CD4-positive, CD25-positive, alpha-beta regulatory T cell (primary cell): ENCODE data around the gene MLKL. TPM values are rescaled to one million over a fixed set of nuclear protein-coding genes. Genes with fewer than 3 reads are reported as not detected.
A peak's percentile ranks its signal among the peaks of the same experiment; 100 is the strongest.

Source experiments
- ATAC-seq, 2 donors: fragments of 150-1000 bp; cut with Tn5 transposase; one replicate each; pipeline ENCODE4 v1.10.0; 2021; ENCODE audit warnings: low read depth in 2 of 2, moderate number of reproducible peaks in 2 of 2, moderate library complexity in 1 of 2
- DNase-seq, 3 donors: peaks; one replicate each; pipeline versions ENCODE4 v3.0.0 to v3.0.0-alpha.2; 2012 to 2022; ENCODE audit warnings: mixed read lengths in 1 of 3
- H3K27ac ChIP-seq: one replicate; pipeline ENCODE4 v1.7.0; 2013; ENCODE audit warnings: mild to moderate bottlenecking, low read length; ENCODE audit not compliant: insufficient read depth, poor library complexity, severe bottlenecking
- H3K27me3 ChIP-seq: one replicate; pipeline ENCODE4 v1.7.0; 2013; ENCODE audit warnings: low read length; ENCODE audit not compliant: control insufficient read depth, insufficient read depth
- H3K36me3 ChIP-seq: one replicate; pipeline ENCODE4 v1.7.0; 2013; ENCODE audit warnings: mild to moderate bottlenecking, low read length, moderate library complexity; ENCODE audit not compliant: control insufficient read depth, insufficient read depth
- H3K4me1 ChIP-seq: 2 replicates; pipeline ENCODE4 v1.7.0; 2013; ENCODE audit warnings: mild to moderate bottlenecking, low read length; ENCODE audit not compliant: insufficient read depth, control insufficient read depth, poor library complexity, severe bottlenecking
- H3K4me3 ChIP-seq: one replicate; pipeline ENCODE4 v1.7.0; 2013; ENCODE audit warnings: low read depth, mild to moderate bottlenecking, low read length, moderate library complexity
- H3K9me3 ChIP-seq, 2 experiments: 1 replicate in 1 of 2; 2 replicates in 1 of 2; pipeline ENCODE4 v1.7.0; 2013; ENCODE audit warnings: low read length in 2 of 2, mild to moderate bottlenecking in 1 of 2, moderate library complexity in 1 of 2; ENCODE audit not compliant: control insufficient read depth in 2 of 2
- H3K27ac Mint-ChIP-seq, 3 donors: one replicate each; pipeline ENCODE4 v1.8.0; 2020 to 2022; ENCODE audit warnings: mild to moderate bottlenecking in 3 of 3, mixed read lengths in 3 of 3, moderate library complexity in 2 of 3
- H3K27me3 Mint-ChIP-seq: one replicate; pipeline ENCODE4 v1.8.0; 2022; ENCODE audit warnings: mild to moderate bottlenecking, mixed read lengths
- H3K36me3 Mint-ChIP-seq: one replicate; pipeline ENCODE4 v1.8.0; 2020; ENCODE audit warnings: mixed read lengths
- H3K4me1 Mint-ChIP-seq, 4 donors: one replicate each; pipeline ENCODE4 v1.8.0; 2020 to 2022; ENCODE audit warnings: mixed read lengths in 4 of 4, mild to moderate bottlenecking in 1 of 4
- H3K4me3 Mint-ChIP-seq, 4 donors: one replicate each; pipeline ENCODE4 v1.8.0; 2020 to 2022; ENCODE audit warnings: mild to moderate bottlenecking in 4 of 4, mixed read lengths in 4 of 4, moderate library complexity in 3 of 4
- H3K9me3 Mint-ChIP-seq, 7 donors: one replicate each; pipeline ENCODE4 v1.8.0; 2020 to 2022; ENCODE audit warnings: mixed read lengths in 7 of 7, mild to moderate bottlenecking in 3 of 7, moderate library complexity in 2 of 7
- polyA plus RNA-seq, 4 donors: library from polyadenylated mRNA; unstranded; fragments of 300-500 nt; fragmentation: Illumina TruSeq; gene quantifications; one replicate each; pipeline ENCODE4 v1.2.3, GENCODE V29; 2021
- total RNA-seq: library from RNA; stranded (reverse); gene quantifications from one replicate; pipeline ENCODE4 v1.2.3, GENCODE V29; 2022

Gene MLKL
- total and polyA plus RNA-seq, 5 donors from 2014 or later = 15.6 to 50.0 (median 21.3) TPM

GRCh38 chr16:74720579-74720978 lies 19.9 kb upstream of the MLKL start:
- Mint-ChIP-seq H3K27me3 (peaks cover 7% of the 10 kb centered on the region), H3K36me3 (no peaks in the 10 kb centered on the region), H3K9me3 (peaks cover 0 to 2% (median 0%) of the 10 kb centered on the region in 7 donors), H3K27ac (no peak overlapping the region), H3K4me1 (no peaks in the 10 kb centered on the region), H3K4me3 (no peak overlapping the region)
- no peaks in the 10 kb centered on the region for H3K4me1 ChIP-seq
- H3K27ac ChIP-seq = no peak overlapping the region
- no peaks in the 10 kb centered on the region for H3K9me3 ChIP-seq
- ATAC-seq = no peak
- no peak overlapping the region for H3K4me3 ChIP-seq
- H3K27me3 ChIP-seq = no peaks in the 10 kb centered on the region
- no peak for DNase-seq
- H3K36me3 ChIP-seq = no peaks in the 10 kb centered on the region

- Histone ChIP-seq H3K27me3 (no peaks in the 10 kb centered on the region), H3K27ac (no peak overlapping the region), H3K4me3 (no peak overlapping the region), H3K4me1 (no peaks in the 10 kb centered on the region), H3K9me3 (no peaks in the 10 kb centered on the region), H3K36me3 (no peaks in the 10 kb centered on the region)
- Mint-ChIP-seq H3K27ac (no peak overlapping the region), H3K9me3 (peaks cover 0 to 2% (median 0%) of the 10 kb centered on the region in 7 donors), H3K4me3 (no peak overlapping the region), H3K36me3 (no peaks in the 10 kb centered on the region), H3K27me3 (peaks cover 7% of the 10 kb centered on the region), H3K4me1 (no peaks in the 10 kb centered on the region)
- DNase-seq (no peak), ATAC-seq (peak in 1 of 2 donors; percentile 18)
Observed at GRCh38 chr16:74718741-74719610, 18.3 kb upstream of the MLKL start.

GRCh38 chr16:74718140-74718539 lies 17.5 kb upstream of the MLKL start:
- DNase-seq (no peak), ATAC-seq (no peak)
- no peaks in the 10 kb centered on the region for H3K27me3 ChIP-seq
- H3K27ac ChIP-seq = no peak overlapping the region
- no peaks in the 10 kb centered on the region for H3K9me3 ChIP-seq
- no peaks in the 10 kb centered on the region for H3K4me1 Mint-ChIP-seq
- no peak overlapping the region for H3K27ac Mint-ChIP-seq
- H3K4me1 ChIP-seq = no peaks in the 10 kb centered on the region
- H3K4me3 ChIP-seq = no peak overlapping the region
- H3K27me3 Mint-ChIP-seq = peaks cover 7% of the 10 kb centered on the region
- H3K4me3 Mint-ChIP-seq = no peak overlapping the region
- H3K36me3 Mint-ChIP-seq = no peaks in the 10 kb centered on the region
- H3K9me3 Mint-ChIP-seq = peaks cover 0 to 2% (median 0%) of the 10 kb centered on the region in 7 donors
- H3K36me3 ChIP-seq = no peaks in the 10 kb centered on the region

GRCh38 chr16:74717367-74717766 lies 16.7 kb upstream of the MLKL start:
- Mint-ChIP-seq H3K4me1 (no peaks in the 10 kb centered on the region), H3K27ac (no peak overlapping the region), H3K27me3 (peaks cover 7% of the 10 kb centered on the region), H3K9me3 (peaks cover 0 to 2% (median 0%) of the 10 kb centered on the region in 7 donors), H3K36me3 (no peaks in the 10 kb centered on the region), H3K4me3 (peak overlapping the region in 1 of 4 donors; percentile 78)
- Histone ChIP-seq H3K27ac (no peak overlapping the region), H3K27me3 (no peaks in the 10 kb centered on the region), H3K9me3 (no peaks in the 10 kb centered on the region), H3K4me3 (no peak overlapping the region), H3K4me1 (no peaks in the 10 kb centered on the region), H3K36me3 (no peaks in the 10 kb centered on the region)
- DNase-seq (no peak), ATAC-seq (no peak)

- Mint-ChIP-seq H3K4me1 (no peaks in the 10 kb centered on the region), H3K27me3 (peaks cover 7% of the 10 kb centered on the region), H3K27ac (no peak overlapping the region), H3K9me3 (peaks cover 0 to 2% (median 0%) of the 10 kb centered on the region in 7 donors), H3K36me3 (no peaks in the 10 kb centered on the region), H3K4me3 (no peak overlapping the region)
- ATAC-seq (no peak), DNase-seq (no peak)
- no peaks in the 10 kb centered on the region for H3K36me3 ChIP-seq
- H3K4me3 ChIP-seq = no peak overlapping the region
- H3K27ac ChIP-seq = no peak overlapping the region
- H3K9me3 ChIP-seq = no peaks in the 10 kb centered on the region
- no peaks in the 10 kb centered on the region for H3K27me3 ChIP-seq
- H3K4me1 ChIP-seq = no peaks in the 10 kb centered on the region
Observed at GRCh38 chr16:74716355-74716754, 15.7 kb upstream of the MLKL start.

GRCh38 chr16:74713876-74714275 lies 13.2 kb upstream of the MLKL start:
- Histone ChIP-seq H3K4me3 (no peak overlapping the region), H3K9me3 (no peaks in the 10 kb centered on the region), H3K27me3 (no peaks in the 10 kb centered on the region), H3K27ac (no peak overlapping the region), H3K4me1 (no peaks in the 10 kb centered on the region), H3K36me3 (no peaks in the 10 kb centered on the region)
- no peak for DNase-seq
- no peak for ATAC-seq
- H3K36me3 Mint-ChIP-seq = no peaks in the 10 kb centered on the region
- peaks cover 0 to 5% (median 1%) of the 10 kb centered on the region in 4 donors for H3K4me1 Mint-ChIP-seq
- H3K9me3 Mint-ChIP-seq = peaks cover 0 to 2% (median 0%) of the 10 kb centered on the region in 7 donors
- no peak overlapping the region for H3K27ac Mint-ChIP-seq
- H3K4me3 Mint-ChIP-seq = no peak overlapping the region
- no peaks in the 10 kb centered on the region for H3K27me3 Mint-ChIP-seq

- Histone ChIP-seq H3K27ac (no peak overlapping the region), H3K4me1 (no peaks in the 10 kb centered on the region), H3K27me3 (no peaks in the 10 kb centered on the region), H3K4me3 (no peak overlapping the region), H3K36me3 (no peaks in the 10 kb centered on the region), H3K9me3 (no peaks in the 10 kb centered on the region)
- Mint-ChIP-seq H3K4me3 (no peak overlapping the region), H3K9me3 (no peaks in the 10 kb centered on the region), H3K36me3 (no peaks in the 10 kb centered on the region), H3K27me3 (no peaks in the 10 kb centered on the region), H3K4me1 (peaks cover 0 to 5% (median 1%) of the 10 kb centered on the region in 4 donors), H3K27ac (no peak overlapping the region)
- ATAC-seq = no peak
- DNase-seq = no peak
Observed at GRCh38 chr16:74713325-74713724, 12.7 kb upstream of the MLKL start.

GRCh38 chr16:74711938-74712337 lies 11.3 kb upstream of the MLKL start:
- H3K9me3 Mint-ChIP-seq = no peaks in the 10 kb centered on the region
- no peak for ATAC-seq
- no peak for DNase-seq
- Histone ChIP-seq H3K9me3 (no peaks in the 10 kb centered on the region), H3K4me1 (no peaks in the 10 kb centered on the region), H3K27me3 (no peaks in the 10 kb centered on the region), H3K27ac (no peak overlapping the region), H3K4me3 (no peak overlapping the region), H3K36me3 (no peaks in the 10 kb centered on the region)
- peaks cover 0 to 5% (median 1%) of the 10 kb centered on the region in 4 donors for H3K4me1 Mint-ChIP-seq
- H3K27me3 Mint-ChIP-seq = no peaks in the 10 kb centered on the region
- H3K27ac Mint-ChIP-seq = peak overlapping the region in 1 of 3 donors; percentile 83
- H3K4me3 Mint-ChIP-seq = peak overlapping the region in 1 of 4 donors; percentile 22
- no peaks in the 10 kb centered on the region for H3K36me3 Mint-ChIP-seq
